Measurements from ENCODE around the gene PHIP.

Gene PHIP

GRCh38 chr6:79072640-79073181 is 5.3 kb downstream of the PHIP start:
- Histone ChIP-seq H3K79me2 (peaks cover 28% of the 10 kb centered on the region), H3K27me3 (ENCODE audit: control insufficient read depth, insufficient read depth, low read length) (no peaks in the 10 kb centered on the region), H3K9ac (no peak overlapping the region), H3K36me3 (ENCODE audit: control insufficient read depth, insufficient read depth, low read length) (no peaks in the 10 kb centered on the region), H3K4me2 (ENCODE audit: low read length) (no peak overlapping the region), H2AFZ (no peak overlapping the region), H3K9me3 (ENCODE audit: control insufficient read depth, low read length) (no peaks in the 10 kb centered on the region), H3K27ac (no peak overlapping the region), H3K4me1 (peaks cover 9% of the 10 kb centered on the region), H3K4me3 (ENCODE audit: low read depth, low read length) (no peak overlapping the region)
- TF ChIP-seq, protein P1, sequence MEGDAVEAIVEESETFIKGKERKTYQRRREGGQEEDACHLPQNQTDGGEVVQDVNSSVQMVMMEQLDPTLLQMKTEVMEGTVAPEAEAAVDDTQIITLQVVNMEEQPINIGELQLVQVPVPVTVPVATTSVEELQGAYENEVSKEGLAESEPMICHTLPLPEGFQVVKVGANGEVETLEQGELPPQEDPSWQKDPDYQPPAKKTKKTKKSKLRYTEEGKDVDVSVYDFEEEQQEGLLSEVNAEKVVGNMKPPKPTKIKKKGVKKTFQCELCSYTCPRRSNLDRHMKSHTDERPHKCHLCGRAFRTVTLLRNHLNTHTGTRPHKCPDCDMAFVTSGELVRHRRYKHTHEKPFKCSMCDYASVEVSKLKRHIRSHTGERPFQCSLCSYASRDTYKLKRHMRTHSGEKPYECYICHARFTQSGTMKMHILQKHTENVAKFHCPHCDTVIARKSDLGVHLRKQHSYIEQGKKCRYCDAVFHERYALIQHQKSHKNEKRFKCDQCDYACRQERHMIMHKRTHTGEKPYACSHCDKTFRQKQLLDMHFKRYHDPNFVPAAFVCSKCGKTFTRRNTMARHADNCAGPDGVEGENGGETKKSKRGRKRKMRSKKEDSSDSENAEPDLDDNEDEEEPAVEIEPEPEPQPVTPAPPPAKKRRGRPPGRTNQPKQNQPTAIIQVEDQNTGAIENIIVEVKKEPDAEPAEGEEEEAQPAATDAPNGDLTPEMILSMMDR (IDR thresholded peaks at IDR 0.05) = no peak

DNA sequence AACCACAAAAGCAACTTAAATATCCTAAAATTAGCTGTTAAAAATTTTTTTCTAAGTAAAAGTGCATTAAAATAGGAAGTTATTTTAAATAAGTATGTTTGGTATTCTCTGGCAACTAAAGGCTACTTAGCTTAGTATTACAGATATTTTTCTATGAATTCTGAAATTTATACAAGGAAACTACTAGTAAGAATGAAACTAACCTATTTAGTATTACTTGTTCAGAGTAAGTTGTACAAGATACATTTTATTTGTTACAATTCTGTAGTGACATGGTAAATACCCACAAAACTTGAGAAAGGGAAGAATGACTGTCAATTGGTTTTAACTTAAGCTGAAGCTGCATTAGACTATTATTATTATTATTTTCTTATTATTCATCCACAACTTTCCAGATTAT is 6.5 kb downstream of the PHIP start:
- H3K79me2 ChIP-seq = peaks cover 34% of the 10 kb centered on the region
- TF ChIP-seq, protein P1 (IDR thresholded peaks at IDR 0.05) = no peak
- H3K4me1 ChIP-seq = peaks cover 9% of the 10 kb centered on the region
- no peak overlapping the region for H3K4me2 ChIP-seq (ENCODE audit: low read length)
- no peak overlapping the region for H3K27ac ChIP-seq
- no peaks in the 10 kb centered on the region for H3K27me3 ChIP-seq (ENCODE audit: control insufficient read depth, insufficient read depth, low read length)
- no peak overlapping the region for H2AFZ ChIP-seq
- no peak overlapping the region for H3K4me3 ChIP-seq (ENCODE audit: low read depth, low read length)
- no peaks in the 10 kb centered on the region for H3K36me3 ChIP-seq (ENCODE audit: control insufficient read depth, insufficient read depth, low read length)
- no peaks in the 10 kb centered on the region for H3K9me3 ChIP-seq (ENCODE audit: control insufficient read depth, low read length)
- H3K9ac ChIP-seq = no peak overlapping the region

GRCh38 chr6:79070206-79070825 is 7.7 kb downstream of the PHIP start:
- Histone ChIP-seq H3K36me3 (ENCODE audit: control insufficient read depth, insufficient read depth, low read length) (no peaks in the 10 kb centered on the region), H3K27me3 (ENCODE audit: control insufficient read depth, insufficient read depth, low read length) (no peaks in the 10 kb centered on the region), H3K4me3 (ENCODE audit: low read depth, low read length) (no peak overlapping the region), H3K9me3 (ENCODE audit: control insufficient read depth, low read length) (no peaks in the 10 kb centered on the region), H3K27ac (no peak overlapping the region), H3K4me2 (ENCODE audit: low read length) (no peak overlapping the region), H2AFZ (no peak overlapping the region), H3K9ac (no peak overlapping the region), H3K4me1 (peaks cover 4% of the 10 kb centered on the region), H3K79me2 (peaks cover 34% of the 10 kb centered on the region)
- TF ChIP-seq, protein P1 (IDR thresholded peaks at IDR 0.05) = no peak

- Histone ChIP-seq H3K36me3 (ENCODE audit: control insufficient read depth, insufficient read depth, low read length) (no peaks in the 10 kb centered on the region), H3K4me2 (ENCODE audit: low read length) (no peak overlapping the region), H3K27ac (no peak overlapping the region), H3K9ac (no peak overlapping the region), H3K4me1 (peaks cover 13% of the 10 kb centered on the region), H3K9me3 (ENCODE audit: control insufficient read depth, low read length) (no peaks in the 10 kb centered on the region), H3K79me2 (peaks cover 29% of the 10 kb centered on the region), H2AFZ (no peak overlapping the region), H3K27me3 (ENCODE audit: control insufficient read depth, insufficient read depth, low read length) (no peaks in the 10 kb centered on the region), H3K4me3 (ENCODE audit: low read depth, low read length) (no peak overlapping the region)
- TF ChIP-seq, protein P1 (IDR thresholded peaks at IDR 0.05) = no peak
Measured at GRCh38 chr6:79066828-79067227, 11.2 kb downstream of the PHIP start.

- no peak overlapping the region for H3K4me2 ChIP-seq (ENCODE audit: low read length)
- no peak overlapping the region for H3K27ac ChIP-seq
- TF ChIP-seq, protein P1 (IDR thresholded peaks at IDR 0.05) = no peak
- no peak overlapping the region for H3K4me3 ChIP-seq (ENCODE audit: low read depth, low read length)
- peaks cover 29% of the 10 kb centered on the region for H3K79me2 ChIP-seq
- no peaks in the 10 kb centered on the region for H3K36me3 ChIP-seq (ENCODE audit: control insufficient read depth, insufficient read depth, low read length)
- H3K9ac ChIP-seq = no peak overlapping the region
- no peak overlapping the region for H2AFZ ChIP-seq
- no peaks in the 10 kb centered on the region for H3K9me3 ChIP-seq (ENCODE audit: control insufficient read depth, low read length)
- no peaks in the 10 kb centered on the region for H3K27me3 ChIP-seq (ENCODE audit: control insufficient read depth, insufficient read depth, low read length)
- H3K4me1 ChIP-seq = peaks cover 13% of the 10 kb centered on the region
Measured at GRCh38 chr6:79066330-79066729, 11.7 kb downstream of the PHIP start.

All from parathyroid adenoma (tissue), 2 donors.